Esophagus muscularis mucosa (tissue), 4 donors: ENCODE data around the gene AGAP3. TPM values are rescaled to one million over a fixed set of nuclear protein-coding genes. Genes with fewer than 3 reads are reported as not detected.

Source experiments
- DNase-seq: peaks from one replicate; pipeline ENCODE4 v3.0.0-alpha.2; 2017; ENCODE audit errors: extremely low spot score
- H3K27ac ChIP-seq, 4 donors: fragments of 200-600 bp; sonication (generic); replicated peaks in 1 of 4; 1 replicate in 3 of 4; 2 replicates in 1 of 4; pipeline ENCODE4 v1.5.1; 2016 to 2019; ENCODE audit warnings: mild to moderate bottlenecking in 1 of 4
- H3K27me3 ChIP-seq, 4 donors: fragments of 200-600 bp; sonication (generic); one replicate each; pipeline versions ENCODE4 v1.5.1 to v1.6.0; 2016 to 2019
- H3K36me3 ChIP-seq, 4 donors: fragments of 200-600 bp; sonication (generic); one replicate each; pipeline ENCODE4 v1.5.1; 2016 to 2019
- H3K4me1 ChIP-seq, 4 donors: fragments of 200-600 bp; sonication (generic); one replicate each; pipeline ENCODE4 v1.5.1; 2016 to 2019
- H3K4me3 ChIP-seq, 4 donors: fragments of 200-600 bp; sonication (generic); 1 replicate in 2 of 4; 2 replicates in 2 of 4; pipeline ENCODE4 v1.5.1; 2016 to 2019; ENCODE audit warnings: mild to moderate bottlenecking in 4 of 4, moderate library complexity in 1 of 4
- H3K9me3 ChIP-seq, 4 donors: fragments of 200-600 bp; sonication (generic); 1 replicate in 3 of 4; 2 replicates in 1 of 4; pipeline ENCODE4 v1.5.1; 2016 to 2019
- EP300 ChIP-seq: sonication (generic); formaldehyde crosslinking; IDR thresholded peaks from one replicate; pipeline ENCODE4 v1.6.1; 2017; ENCODE audit warnings: antibody characterized with exemption
- POLR2A ChIP-seq: fragments of 450-650 bp; IDR thresholded peaks from one replicate; pipeline ENCODE4 v1.6.1; 2017; ENCODE audit warnings: antibody characterized with exemption, moderate library complexity, mild to moderate bottlenecking, low read depth
- POLR2AphosphoS5 ChIP-seq, 2 donors: sonication (generic); formaldehyde crosslinking; IDR thresholded peaks; one replicate each; pipeline ENCODE4 v1.6.1; 2017; ENCODE audit warnings: antibody characterized with exemption in 2 of 2
- WGBS: methylation state at CpG from one replicate; pipeline ENCODE4 v1.1.5; 2018; 5-methylcytosine and 5-hydroxymethylcytosine counted together
- intact Hi-C: fragments of 100-400 bp; cut with DNase I; formaldehyde crosslinking; loops from one replicate; pipeline ENCODE4 v1.15.1; 2023
- total RNA-seq, 4 donors: library from RNA; depleted of rRNA; stranded (reverse); fragments of >200 nt; gene quantifications; one replicate each; pipeline versions ENCODE4 v1.1.0 to v1.2.1, GENCODE V29; 2016
- TF ChIP-seq, protein P1 (sequence below), 3 experiments: fragments of 200-600 bp in 2 of 3; fragments of 450-650 bp in 1 of 3; sonication (generic) in 2 of 3; IDR thresholded peaks; one replicate each; pipeline ENCODE4 v1.5.1; 2017 to 2019; ENCODE audit warnings: antibody characterized with exemption in 3 of 3, mild to moderate bottlenecking in 2 of 3, moderate library complexity in 1 of 3

Gene AGAP3
- total RNA-seq, 4 donors from 2014 or later = 33.8 to 71.2 (median 60.0) TPM

DNA sequence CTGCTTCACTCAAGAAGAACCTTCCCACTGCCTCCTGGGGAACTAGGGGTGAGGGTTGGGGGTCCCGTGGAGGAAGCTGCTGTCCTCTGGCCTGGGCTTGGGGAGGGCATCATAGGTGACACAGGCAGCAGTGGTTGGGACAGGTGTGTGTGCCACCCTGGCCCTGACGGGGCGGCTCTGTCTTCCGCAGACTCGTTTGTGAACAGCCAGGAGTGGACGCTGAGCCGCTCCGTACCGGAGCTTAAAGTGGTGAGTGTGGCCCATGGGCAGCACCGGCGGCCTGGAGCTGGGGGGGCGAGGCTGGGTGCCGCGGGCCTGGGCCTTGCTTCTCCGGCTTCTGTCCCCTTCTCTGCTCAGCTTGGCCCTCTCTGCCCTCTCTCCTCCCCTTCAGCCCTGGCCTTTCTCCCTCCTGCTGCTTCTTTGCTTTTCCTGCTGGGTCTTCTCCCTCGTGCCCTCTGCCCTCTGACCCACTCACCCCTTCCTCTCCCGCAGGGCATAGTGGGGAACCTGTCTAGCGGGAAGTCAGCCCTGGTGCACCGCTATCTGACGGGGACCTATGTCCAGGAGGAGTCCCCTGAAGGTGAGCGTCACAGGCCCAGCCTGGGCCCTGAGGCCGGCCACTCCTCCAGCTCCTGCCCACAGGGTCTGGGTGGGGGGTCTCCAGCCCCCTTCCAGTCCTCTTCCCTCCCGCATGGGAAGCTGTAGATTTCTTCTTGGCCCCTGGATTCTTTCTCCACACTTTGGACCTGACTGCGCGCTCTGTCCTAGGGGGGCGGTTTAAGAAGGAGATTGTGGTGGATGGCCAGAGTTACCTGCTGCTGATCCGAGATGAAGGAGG lies 30.5 kb downstream of the AGAP3 start:
- 95% methylated on average over 23 of the region's 27 CpGs for WGBS
- peaks cover 25 to 54% (median 52%) of the 10 kb centered on the region in 4 donors for H3K36me3 ChIP-seq
- intact Hi-C loops = no loop called here

DNA sequence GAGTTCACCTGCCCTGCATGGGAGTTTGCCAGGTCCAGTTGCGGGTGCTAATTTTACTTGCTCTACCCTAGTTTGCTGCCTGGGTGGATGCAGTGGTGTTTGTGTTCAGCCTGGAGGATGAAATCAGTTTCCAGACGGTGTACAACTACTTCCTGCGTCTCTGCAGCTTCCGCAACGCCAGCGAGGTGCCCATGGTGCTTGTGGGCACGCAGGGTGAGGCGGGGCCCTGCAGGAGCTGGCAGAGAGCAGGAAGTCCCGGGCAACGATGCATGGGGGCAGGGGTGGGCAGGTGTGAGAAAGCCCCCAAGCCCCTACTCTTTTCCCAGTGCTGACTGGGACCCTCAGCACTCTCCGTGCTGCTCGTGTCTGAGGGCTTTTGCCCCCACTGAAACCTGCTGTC lies 31.3 kb downstream of the AGAP3 start:
- intact Hi-C loops = no loop called here
- TF ChIP-seq POLR2AphosphoS5 (IDR thresholded peaks at IDR 0.05) = no peak
- no peak for TF ChIP-seq POLR2A
- TF ChIP-seq, protein P1, sequence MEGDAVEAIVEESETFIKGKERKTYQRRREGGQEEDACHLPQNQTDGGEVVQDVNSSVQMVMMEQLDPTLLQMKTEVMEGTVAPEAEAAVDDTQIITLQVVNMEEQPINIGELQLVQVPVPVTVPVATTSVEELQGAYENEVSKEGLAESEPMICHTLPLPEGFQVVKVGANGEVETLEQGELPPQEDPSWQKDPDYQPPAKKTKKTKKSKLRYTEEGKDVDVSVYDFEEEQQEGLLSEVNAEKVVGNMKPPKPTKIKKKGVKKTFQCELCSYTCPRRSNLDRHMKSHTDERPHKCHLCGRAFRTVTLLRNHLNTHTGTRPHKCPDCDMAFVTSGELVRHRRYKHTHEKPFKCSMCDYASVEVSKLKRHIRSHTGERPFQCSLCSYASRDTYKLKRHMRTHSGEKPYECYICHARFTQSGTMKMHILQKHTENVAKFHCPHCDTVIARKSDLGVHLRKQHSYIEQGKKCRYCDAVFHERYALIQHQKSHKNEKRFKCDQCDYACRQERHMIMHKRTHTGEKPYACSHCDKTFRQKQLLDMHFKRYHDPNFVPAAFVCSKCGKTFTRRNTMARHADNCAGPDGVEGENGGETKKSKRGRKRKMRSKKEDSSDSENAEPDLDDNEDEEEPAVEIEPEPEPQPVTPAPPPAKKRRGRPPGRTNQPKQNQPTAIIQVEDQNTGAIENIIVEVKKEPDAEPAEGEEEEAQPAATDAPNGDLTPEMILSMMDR (IDR thresholded peaks at IDR 0.05) = no peak
- TF ChIP-seq EP300 = no peak
- no peak for DNase-seq
- Histone ChIP-seq H3K27me3 (no peaks in the 10 kb centered on the region), H3K4me1 (peaks cover 9 to 32% (median 25%) of the 10 kb centered on the region in 4 donors), H3K36me3 (peaks cover 25 to 60% (median 59%) of the 10 kb centered on the region in 4 donors), H3K27ac (no peak overlapping the region), H3K4me3 (no peak overlapping the region), H3K9me3 (no peaks in the 10 kb centered on the region)
- WGBS = 94% methylated on average over 3 of the region's 12 CpGs

More for the DNA sequence above, 30.5 kb downstream of the AGAP3 start:
- Histone ChIP-seq H3K9me3 (no peaks in the 10 kb centered on the region), H3K4me1 (peaks cover 9 to 33% (median 25%) of the 10 kb centered on the region in 4 donors), H3K27ac (no peak overlapping the region), H3K4me3 (no peak overlapping the region), H3K27me3 (no peaks in the 10 kb centered on the region)
- TF ChIP-seq POLR2AphosphoS5 (IDR thresholded peaks at IDR 0.05) (no peak), POLR2A (no peak), EP300 (no peak)
- TF ChIP-seq, protein P1 (IDR thresholded peaks at IDR 0.05) = no peak
- DNase-seq = no peak

DNA sequence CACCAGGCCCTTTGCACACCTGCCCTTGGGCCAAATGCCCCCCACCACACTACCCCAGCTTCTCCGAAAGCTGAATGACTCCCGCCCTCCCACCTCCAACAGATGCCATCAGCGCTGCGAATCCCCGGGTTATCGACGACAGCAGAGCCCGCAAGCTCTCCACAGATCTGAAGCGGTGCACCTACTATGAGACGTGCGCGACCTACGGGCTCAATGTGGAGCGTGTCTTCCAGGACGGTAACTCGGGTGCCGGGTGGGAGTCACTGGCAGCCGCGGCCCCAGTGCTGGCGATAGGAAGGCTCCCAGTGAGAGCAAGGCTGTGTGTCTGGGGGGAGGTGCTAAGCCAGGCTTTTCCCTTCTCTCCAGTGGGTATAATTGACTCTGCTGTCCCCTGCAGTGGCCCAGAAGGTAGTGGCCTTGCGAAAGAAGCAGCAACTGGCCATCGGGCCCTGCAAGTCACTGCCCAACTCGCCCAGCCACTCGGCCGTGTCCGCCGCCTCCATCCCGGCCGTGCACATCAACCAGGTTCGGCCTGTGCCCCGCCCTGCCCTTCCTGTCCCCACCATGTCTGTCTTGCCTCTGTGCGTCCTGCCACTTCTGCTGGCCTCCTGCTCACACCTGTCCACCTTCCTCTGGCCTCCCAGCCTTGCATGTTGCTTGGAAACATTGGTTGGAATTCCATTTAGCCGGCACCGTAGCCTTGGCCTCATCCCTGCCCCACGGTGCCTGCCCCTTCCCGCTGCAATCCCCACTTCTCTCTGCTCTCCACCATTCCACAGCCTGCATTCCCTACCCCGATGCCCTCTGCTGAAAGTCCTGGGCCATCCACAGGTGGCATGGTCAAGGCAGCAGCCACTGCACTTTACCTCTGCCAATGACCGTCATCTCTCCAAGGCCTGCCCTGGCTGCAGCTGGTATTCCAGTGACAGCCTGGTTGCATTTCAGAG lies 32.1 kb downstream of the AGAP3 start:
- peaks cover 32 to 69% (median 67%) of the 10 kb centered on the region in 4 donors for H3K36me3 ChIP-seq
- DNase-seq = no peak
- TF ChIP-seq, protein P1 (IDR thresholded peaks at IDR 0.05) = no peak
- no peak for TF ChIP-seq EP300
- TF ChIP-seq POLR2A = no peak
- no peak for TF ChIP-seq POLR2AphosphoS5 (IDR thresholded peaks at IDR 0.05)
- intact Hi-C loops = no loop called here
- H3K4me3 ChIP-seq = no peak overlapping the region
- H3K27ac ChIP-seq = no peak overlapping the region
- H3K9me3 ChIP-seq = no peaks in the 10 kb centered on the region
- no peaks in the 10 kb centered on the region for H3K27me3 ChIP-seq
- 95% methylated on average over 36 of the region's 38 CpGs for WGBS
- peaks cover 9 to 30% (median 22%) of the 10 kb centered on the region in 4 donors for H3K4me1 ChIP-seq

DNA sequence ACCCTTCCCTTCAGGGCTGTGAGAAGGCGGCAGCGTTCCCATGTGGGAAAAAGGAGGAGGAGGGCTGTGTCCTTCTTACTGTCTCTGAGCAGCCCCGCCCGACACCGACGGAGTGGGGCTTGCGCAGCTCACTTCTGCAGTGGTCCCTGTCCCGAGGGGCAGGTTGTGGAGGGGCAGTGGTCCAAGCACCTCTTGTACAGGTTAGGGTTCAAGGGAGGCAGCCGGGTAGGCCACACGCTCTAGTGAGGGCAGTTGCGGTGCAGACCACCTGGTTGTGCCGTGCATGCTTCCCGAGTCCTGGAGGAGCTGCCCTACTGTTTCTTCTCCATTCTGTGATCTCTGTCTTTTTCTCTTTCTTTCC lies 32.8 kb downstream of the AGAP3 start:
- TF ChIP-seq POLR2A (no peak), POLR2AphosphoS5 (IDR thresholded peaks at IDR 0.05) (no peak), EP300 (no peak)
- TF ChIP-seq, protein P1 (IDR thresholded peaks at IDR 0.05) = no peak
- H3K36me3 ChIP-seq = peaks cover 33 to 75% (median 71%) of the 10 kb centered on the region in 4 donors

More for the DNA sequence above, 32.8 kb downstream of the AGAP3 start:
- Histone ChIP-seq H3K4me1 (peaks cover 8 to 28% (median 18%) of the 10 kb centered on the region in 4 donors), H3K9me3 (no peaks in the 10 kb centered on the region), H3K27ac (no peak overlapping the region), H3K27me3 (no peaks in the 10 kb centered on the region), H3K4me3 (no peak overlapping the region)
- intact Hi-C loops = no loop called here
- DNase-seq = no peak
- 82% methylated on average over 13 of the region's 13 CpGs for WGBS
